ENCODE measurements around the gene CDKL1.
A peak's percentile ranks its signal among the peaks of the same experiment; 100 is the strongest.

The CDKL1 gene

GRCh38 chr14:50396631-50397389, at the start of gene CDKL1:
Gene CDKL1, minus strand, starts transcription at chr14:50396881. Its CDS starts 1,013 bp downstream, at chr14:50395868.
- DNase-seq = peak; percentile 42 to 84 (median 83)

GRCh38 chr14:50434528-50434927, 37.8 kb upstream of the CDKL1 start:
- no peak for DNase-seq

GRCh38 chr14:50432131-50432530, 35.5 kb upstream of the CDKL1 start:
- no peak for DNase-seq

GRCh38 chr14:50425816-50426215, 29.1 kb upstream of the CDKL1 start:
- no peak for DNase-seq

- DNase-seq = peak in 1 of 3 experiments; percentile 10
Measured at GRCh38 chr14:50425105-50425504, 28.4 kb upstream of the CDKL1 start.

GRCh38 chr14:50423529-50423928, 26.8 kb upstream of the CDKL1 start:
- DNase-seq = no peak

- DNase-seq = no peak
Measured at GRCh38 chr14:50421499-50421898, 24.8 kb upstream of the CDKL1 start.

- DNase-seq = no peak
Measured at GRCh38 chr14:50417853-50418252, 21.2 kb upstream of the CDKL1 start.

- DNase-seq = no peak
Measured at GRCh38 chr14:50410921-50411320, 14.2 kb upstream of the CDKL1 start.

GRCh38 chr14:50410071-50410470, 13.4 kb upstream of the CDKL1 start:
- DNase-seq = no peak

GRCh38 chr14:50407111-50407812, 10.6 kb upstream of the CDKL1 start:
- no peak for DNase-seq

- DNase-seq = no peak
Measured at GRCh38 chr14:50403419-50403818, 6.7 kb upstream of the CDKL1 start.

GRCh38 chr14:50402965-50403364, 6.3 kb upstream of the CDKL1 start:
- DNase-seq = no peak

GRCh38 chr14:50400461-50400860, 3.8 kb upstream of the CDKL1 start:
- DNase-seq = no peak

- DNase-seq = no peak
Measured at GRCh38 chr14:50399251-50400032, 2.8 kb upstream of the CDKL1 start.

GRCh38 chr14:50398189-50398580, 1.5 kb upstream of the CDKL1 start:
- DNase-seq = peak in 1 of 3 experiments; percentile 19

- DNase-seq = peak in 1 of 3 experiments; percentile 35
Measured at GRCh38 chr14:50397390-50398188, 908 bp upstream of the CDKL1 start.

GRCh38 chr14:50395448-50395847, 1.2 kb downstream of the CDKL1 start:
- no peak for DNase-seq

- DNase-seq = no peak
Measured at GRCh38 chr14:50394713-50395112, 2.0 kb downstream of the CDKL1 start.

- no peak for DNase-seq
Measured at GRCh38 chr14:50389668-50390441, 6.8 kb downstream of the CDKL1 start.

GRCh38 chr14:50388256-50388931, 8.3 kb downstream of the CDKL1 start:
- DNase-seq = no peak

Data from NCI-H1417 (cell line).